Heart left ventricle (tissue), 13 donors: ENCODE measurements around the gene CTU1.

Source experiments
- CTCF ChIP-seq, 12 donors: fragments of 200-600 bp; sonication (generic) in 4 of 12; IDR thresholded peaks; one replicate each; pipeline versions ENCODE4 v1.5.0 to v1.8.0; 2018 to 2022; ENCODE audit warnings: antibody characterized with exemption in 12 of 12, mild to moderate bottlenecking in 5 of 12
- POLR2A ChIP-seq, 2 donors: fragments of 450-650 bp; IDR thresholded peaks; one replicate each; pipeline ENCODE4 v1.6.1; 2017; ENCODE audit warnings: antibody characterized with exemption in 2 of 2, mild to moderate bottlenecking in 2 of 2, moderate library complexity in 2 of 2
- donor health status: ischemic (EF 13 %, LVEDD 7.1; RV severe dilation, severe dysfunction).
- donor health status: DM: no; HTN: yes; CAD: no.
- donor health status: DM: no; HTN: no; CAD: no.
- donor health status: ischemic (EF 25% LVEDD 6.9; RV normal size, moderate dysfunction).
- donor health status: ischemic (EF 25% LVEDD 5.7; RV mildly dilated, moderate dysfunction).
- donor health status: ischemic (EF 35%, LVEDD 5.7; RV mildly dilated, moderate dysfunction).
- donor health status: nonischemic (EF 11% LVEDD 7.7; RV severe dilation, severe dysfunction).
- donor health status: DM: yes; HTN: yes; CAD: no.
- donor health status: PGD.
- donor health status: ischemic (EF 29% LVEDD 5.4; RV normal size, mild dysfunction).
- donor health status: nonischemic (EF 23%, LVEDD 6.1; RV moderate dilation, normal function).

- TF ChIP-seq CTCF (IDR thresholded peaks at IDR 0.05) (no peak), POLR2A (IDR thresholded peaks at IDR 0.05) (no peak)
Measured at GRCh38 chr19:51059715-51060114, 48.5 kb downstream of the CTU1 start.
